Spleen (tissue), 11 donors: Measurements from ENCODE around the gene MOSPD3. TPM values are rescaled to one million over a fixed set of nuclear protein-coding genes. Genes with fewer than 3 reads are reported as not detected.

Experiments used
- DNase-seq: peaks from one replicate; pipeline ENCODE4 v3.0.0-alpha.2; 2020
- H3K27ac ChIP-seq, 8 donors: fragments of 200-600 bp; sonication (generic) in 7 of 8; 1 replicate in 4 of 8; 2 replicates in 4 of 8; pipeline versions ENCODE4 v1.5.0 to v1.8.0; 2016 to 2021; ENCODE audit warnings: inconsistent platforms in 4 of 8, mild to moderate bottlenecking in 4 of 8, moderate library complexity in 1 of 8
- H3K27me3 ChIP-seq, 7 donors: fragments of 200-600 bp; sonication (generic) in 6 of 7; replicated peaks in 1 of 7; 1 replicate in 4 of 7; 2 replicates in 3 of 7; pipeline versions ENCODE4 v1.5.0 to v1.8.0; 2016 to 2021; ENCODE audit warnings: inconsistent platforms in 3 of 7, mild to moderate bottlenecking in 1 of 7
- H3K36me3 ChIP-seq, 6 donors: fragments of 200-600 bp; sonication (generic) in 5 of 6; 1 replicate in 4 of 6; 2 replicates in 2 of 6; pipeline versions ENCODE4 v1.5.0 to v1.8.0; 2016 to 2021; ENCODE audit warnings: inconsistent platforms in 2 of 6
- H3K4me1 ChIP-seq, 6 donors: fragments of 200-600 bp; sonication (generic) in 5 of 6; 1 replicate in 3 of 6; 2 replicates in 3 of 6; pipeline versions ENCODE4 v1.5.0 to v1.8.0; 2016 to 2021; ENCODE audit warnings: inconsistent platforms in 3 of 6
- H3K4me3 ChIP-seq, 8 donors: fragments of 200-600 bp; sonication (generic) in 7 of 8; 1 replicate in 4 of 8; 2 replicates in 4 of 8; pipeline versions ENCODE4 v1.5.0 to v1.8.0; 2016 to 2021; ENCODE audit warnings: inconsistent platforms in 4 of 8, mild to moderate bottlenecking in 4 of 8, moderate library complexity in 2 of 8
- H3K9me3 ChIP-seq, 8 donors: fragments of 200-600 bp; sonication (generic) in 7 of 8; 1 replicate in 4 of 8; 2 replicates in 4 of 8; pipeline versions ENCODE4 v1.5.0 to v1.8.0; 2016 to 2021; ENCODE audit warnings: inconsistent platforms in 4 of 8
- CTCF ChIP-seq, 11 experiments: fragments of 200-600 bp in 7 of 11; fragments of 450-650 bp in 4 of 11; sonication (generic) in 4 of 11; IDR thresholded peaks in 8 of 11; conservative IDR thresholded peaks in 3 of 11; 1 replicate in 7 of 11; 2 replicates in 4 of 11; pipeline versions ENCODE4 v1.4.0 to v1.8.0; 2016 to 2021; ENCODE audit warnings: antibody characterized with exemption in 11 of 11, inconsistent platforms in 4 of 11, mild to moderate bottlenecking in 1 of 11
- POLR2A ChIP-seq, 3 donors: fragments of 450-650 bp; IDR thresholded peaks; one replicate each; pipeline ENCODE4 v1.5.1; 2017; ENCODE audit warnings: antibody characterized with exemption in 3 of 3, mild to moderate bottlenecking in 1 of 3
- POLR2AphosphoS5 ChIP-seq, 3 donors: sonication (generic); formaldehyde crosslinking; IDR thresholded peaks; one replicate each; pipeline ENCODE4 v1.5.1; 2017; ENCODE audit warnings: antibody characterized with exemption in 3 of 3
- WGBS, 5 donors: extraction: QIAGEN DNeasy Blood & Tissue Kit in 3 of 5; methylation state at CpG; one replicate each; pipeline versions ENCODE4 v1.1.5 to v1.1.7; 2013 to 2018; 5-methylcytosine and 5-hydroxymethylcytosine counted together
- intact Hi-C: fragments of 100-400 bp; cut with DNase I; formaldehyde crosslinking; loops from one replicate; pipeline ENCODE4 v1.15.0; 2023; ENCODE audit warnings: low total_unique reads
- polyA plus RNA-seq, 3 donors: library from polyadenylated mRNA; stranded (reverse); fragments of 200-250 nt; gene quantifications; one replicate each; pipeline ENCODE4 v1.2.1, GENCODE V29; 2013
- total RNA-seq, 7 donors: library from RNA; depleted of rRNA in 3 of 7; stranded (reverse); fragments of >200 nt in 3 of 7; fragmentation: NEBNext Ultra II Directional in 4 of 7; extraction: Animal tissue kit (Norgen Biotek cat#: 25700) in 4 of 7; gene quantifications; one replicate each; pipeline versions ENCODE4 v1.1.0 to v1.2.1, GENCODE V29; 2016 to 2021
- donor health status: healthy with polysubstance abuse.
- donor health status: DM: no; HTN: no; CAD: no; lungs with moderate emphysema.
- donor health status: DM: no; HTN: no; CAD: no.
- donor health status: Bipolar disorder and iron deficiency.
- donor health status: healthy.
- donor health status: DM: no; HTN: no; CAD: no.
- donor health status: DM: yes; HTN: yes; CAD: no.

MOSPD3 gene
- total and polyA plus RNA-seq, 10 donors, result 11.2 to 20.4 (median 15.1) TPM

GRCh38 chr7:100568176-100568895, 44.0 kb upstream of the MOSPD3 start:
- no peak for TF ChIP-seq POLR2A (IDR thresholded peaks at IDR 0.05)
- peak; percentile 30 to 75 (median 68) for TF ChIP-seq POLR2AphosphoS5 (IDR thresholded peaks at IDR 0.05)
- Histone ChIP-seq H3K27me3 (peaks cover 0 to 17% (median 0%) of the 10 kb centered on the region in 7 donors), H3K4me1 (peaks cover 30 to 83% (median 58%) of the 10 kb centered on the region in 6 donors), H3K4me3 (no peak overlapping the region), H3K9me3 (no peaks in the 10 kb centered on the region), H3K27ac (peak overlapping the region; percentile 29 to 85 (median 71)), H3K36me3 (peaks cover 0 to 33% (median 12%) of the 10 kb centered on the region in 6 donors)
- peak; percentile 87 for DNase-seq
- intact Hi-C loops, result no loop called here
- 62 to 69% (median 66%) methylated on average over 3 to 10 of the region's 11 CpGs for WGBS, 5 donors

- peak; percentile 88 for DNase-seq
- peak overlapping the region; percentile 19 to 71 (median 38) for H3K4me3 ChIP-seq
- no peaks in the 10 kb centered on the region for H3K9me3 ChIP-seq
- TF ChIP-seq CTCF (IDR thresholded peaks at IDR 0.05 in 8 of 11, conservative IDR thresholded peaks at IDR 0.05 in 3 of 11), result peak in 7 of 11 experiments; percentile 37 to 62 (median 58)
- TF ChIP-seq POLR2A (IDR thresholded peaks at IDR 0.05), result no peak
- TF ChIP-seq POLR2AphosphoS5 (IDR thresholded peaks at IDR 0.05), result peak; percentile 72 to 85 (median 80)
- peaks cover 0 to 37% (median 18%) of the 10 kb centered on the region in 6 donors for H3K36me3 ChIP-seq
- intact Hi-C loops, result no loop called here
- peaks cover 0 to 17% (median 0%) of the 10 kb centered on the region in 7 donors for H3K27me3 ChIP-seq
- peak overlapping the region in 7 of 8 donors; percentile 19 to 85 (median 73) for H3K27ac ChIP-seq
- WGBS, 5 donors, result 23 to 39% (median 23%) methylated on average over 18 to 36 of the region's 36 CpGs
- H3K4me1 ChIP-seq, result peaks cover 23 to 75% (median 51%) of the 10 kb centered on the region in 6 donors
Observed at GRCh38 chr7:100568896-100569844, 43.2 kb upstream of the MOSPD3 start.

DNA sequence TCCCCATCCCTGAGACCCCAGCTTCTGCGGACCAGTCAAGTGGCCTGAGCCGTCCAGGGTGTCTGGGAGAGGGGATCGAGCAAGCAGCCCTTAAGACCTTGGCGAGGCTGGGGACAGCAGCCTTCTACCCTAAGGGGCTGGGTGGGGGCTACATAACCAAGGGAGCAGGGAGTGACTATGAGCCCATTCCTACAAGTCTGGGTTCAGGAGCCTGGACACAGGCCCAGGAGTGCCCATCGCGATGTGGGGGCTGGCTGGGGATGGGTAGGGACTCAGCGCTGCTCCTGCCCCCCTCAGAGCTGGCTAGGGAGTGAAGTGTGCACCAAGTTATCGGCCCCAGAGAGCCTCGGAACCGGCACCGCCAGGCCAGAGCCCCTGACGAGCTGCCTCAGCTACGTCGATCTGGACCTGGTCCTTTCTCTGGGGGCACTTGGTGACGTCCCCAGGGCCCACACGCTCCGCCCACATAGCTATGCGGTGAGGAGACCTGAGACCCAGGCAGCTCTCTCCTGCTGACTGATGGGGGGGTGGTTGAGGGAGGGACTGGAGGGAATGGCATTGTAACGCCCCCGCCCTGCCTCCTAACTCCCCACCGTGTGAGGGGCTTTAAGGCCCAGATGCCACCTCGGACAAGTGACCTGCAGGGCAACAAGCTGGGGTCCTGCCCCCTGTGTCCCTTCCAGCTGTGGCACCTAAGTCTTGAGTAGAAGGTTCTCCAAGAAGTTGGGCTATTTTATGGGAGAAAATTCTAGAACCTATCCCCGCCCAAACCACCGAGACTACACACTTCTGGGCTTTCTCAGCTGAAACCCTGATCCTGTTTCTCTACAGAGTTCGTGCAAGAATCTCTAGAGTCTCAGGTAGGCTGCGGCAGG, 41.1 kb upstream of the MOSPD3 start:
- DNase-seq, result peak; percentile 78
- Histone ChIP-seq H3K27ac (no peak overlapping the region), H3K27me3 (peaks cover 0 to 17% (median 0%) of the 10 kb centered on the region in 7 donors), H3K4me1 (peaks cover 21 to 71% (median 50%) of the 10 kb centered on the region in 6 donors), H3K36me3 (peaks cover 0 to 47% (median 38%) of the 10 kb centered on the region in 6 donors), H3K4me3 (no peak overlapping the region), H3K9me3 (no peaks in the 10 kb centered on the region)
- TF ChIP-seq POLR2A (IDR thresholded peaks at IDR 0.05) (no peak), POLR2AphosphoS5 (IDR thresholded peaks at IDR 0.05) (peak in 2 of 3 donors; percentile 49 to 76), CTCF (IDR thresholded peaks at IDR 0.05 in 8 of 11, conservative IDR thresholded peaks at IDR 0.05 in 3 of 11) (no peak)
- WGBS, 5 donors, result 81 to 91% (median 85%) methylated on average over 23 to 26 of the region's 26 CpGs
- intact Hi-C loops, result no loop called here

DNA sequence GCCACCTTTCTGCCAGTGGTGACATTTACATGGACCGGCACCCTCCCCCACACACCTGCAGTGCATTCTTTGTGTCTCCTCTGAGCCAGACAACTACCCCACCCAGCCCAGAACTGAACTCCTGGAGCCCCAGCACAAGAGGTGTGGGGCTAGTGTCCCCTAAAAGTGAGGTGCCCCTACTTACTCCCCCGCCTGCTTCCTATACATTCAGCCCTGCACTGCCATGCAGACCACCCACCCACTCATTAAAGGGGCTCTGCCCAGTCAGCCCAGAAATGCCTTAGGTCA, 40.6 kb upstream of the MOSPD3 start:
- 89 to 98% (median 92%) methylated on average over 2 of the region's 2 CpGs for whole genome bisulfite sequencing, 5 donors
- DNase-seq, result no peak
- TF ChIP-seq CTCF (IDR thresholded peaks at IDR 0.05 in 8 of 11, conservative IDR thresholded peaks at IDR 0.05 in 3 of 11), result no peak
- TF ChIP-seq POLR2A (IDR thresholded peaks at IDR 0.05), result no peak
- TF ChIP-seq POLR2AphosphoS5 (IDR thresholded peaks at IDR 0.05), result no peak
- intact Hi-C loops, result no loop called here
- H3K27ac ChIP-seq, result no peak overlapping the region
- no peak overlapping the region for H3K4me3 ChIP-seq
- no peaks in the 10 kb centered on the region for H3K9me3 ChIP-seq
- peaks cover 0 to 52% (median 44%) of the 10 kb centered on the region in 6 donors for H3K36me3 ChIP-seq
- peaks cover 21 to 65% (median 46%) of the 10 kb centered on the region in 6 donors for H3K4me1 ChIP-seq
- peaks cover 0 to 17% (median 0%) of the 10 kb centered on the region in 7 donors for H3K27me3 ChIP-seq
